ENCODE measurements around the gene RPS6KA2.
"Not testable (repeated sequence)": the region's sequence is repeated elsewhere in the genome, so short reads cannot be mapped to it uniquely, and the experiment has no call there.

RPS6KA2 gene

DNA sequence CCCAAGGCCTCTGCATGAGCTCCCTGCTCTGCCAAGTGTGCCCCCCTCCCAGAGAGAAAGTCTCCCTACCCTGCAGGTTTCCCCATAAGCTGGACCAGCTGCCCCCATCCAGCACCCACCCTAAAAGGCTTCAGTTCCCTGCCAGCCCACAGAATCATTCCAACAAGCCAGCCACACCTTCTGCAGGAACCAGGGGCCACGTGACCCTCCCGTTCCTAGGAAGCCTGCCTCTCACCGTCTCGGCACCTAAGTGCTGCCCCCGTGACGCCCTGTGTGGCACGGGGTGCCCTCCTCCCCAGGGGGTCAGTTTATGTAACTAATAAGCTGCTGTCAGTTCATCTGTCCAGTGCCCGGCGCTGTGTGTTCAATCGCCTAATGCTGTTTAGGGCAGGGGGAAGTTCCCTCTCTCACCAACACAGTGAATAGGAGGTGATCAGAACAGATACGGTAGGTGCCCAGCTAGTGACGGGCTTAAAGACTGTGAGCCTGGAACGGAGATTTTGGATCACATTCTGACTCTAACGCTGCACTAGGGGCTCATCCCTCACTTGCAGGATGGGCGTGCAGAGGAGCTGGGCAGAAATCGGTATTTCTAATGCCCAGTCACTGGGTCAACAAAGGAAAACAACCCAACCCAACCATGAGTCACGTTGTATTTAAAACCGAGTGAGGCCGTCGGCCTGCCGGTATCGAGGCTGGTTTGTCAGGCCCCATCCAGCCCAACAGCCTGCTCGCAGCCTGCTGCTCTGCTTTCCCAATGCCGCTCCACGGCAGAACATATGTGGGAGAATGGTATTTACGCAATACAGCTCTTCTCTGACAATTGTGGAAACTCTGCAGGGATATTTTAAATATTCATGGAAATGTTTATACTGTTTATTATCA lies 96.6 kb downstream of the RPS6KA2 start:
- TF ChIP-seq, protein P1, sequence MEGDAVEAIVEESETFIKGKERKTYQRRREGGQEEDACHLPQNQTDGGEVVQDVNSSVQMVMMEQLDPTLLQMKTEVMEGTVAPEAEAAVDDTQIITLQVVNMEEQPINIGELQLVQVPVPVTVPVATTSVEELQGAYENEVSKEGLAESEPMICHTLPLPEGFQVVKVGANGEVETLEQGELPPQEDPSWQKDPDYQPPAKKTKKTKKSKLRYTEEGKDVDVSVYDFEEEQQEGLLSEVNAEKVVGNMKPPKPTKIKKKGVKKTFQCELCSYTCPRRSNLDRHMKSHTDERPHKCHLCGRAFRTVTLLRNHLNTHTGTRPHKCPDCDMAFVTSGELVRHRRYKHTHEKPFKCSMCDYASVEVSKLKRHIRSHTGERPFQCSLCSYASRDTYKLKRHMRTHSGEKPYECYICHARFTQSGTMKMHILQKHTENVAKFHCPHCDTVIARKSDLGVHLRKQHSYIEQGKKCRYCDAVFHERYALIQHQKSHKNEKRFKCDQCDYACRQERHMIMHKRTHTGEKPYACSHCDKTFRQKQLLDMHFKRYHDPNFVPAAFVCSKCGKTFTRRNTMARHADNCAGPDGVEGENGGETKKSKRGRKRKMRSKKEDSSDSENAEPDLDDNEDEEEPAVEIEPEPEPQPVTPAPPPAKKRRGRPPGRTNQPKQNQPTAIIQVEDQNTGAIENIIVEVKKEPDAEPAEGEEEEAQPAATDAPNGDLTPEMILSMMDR (IDR thresholded peaks at IDR 0.05; ENCODE audit: extremely low read depth, insufficient read depth, missing control alignments) = no peak
- in situ Hi-C loops (cut with MboI; ENCODE audit: low pct_unique_long_range_greater_than_20kb, low sequenced_read_pairs, unreplicated experiment) = no loop called here
- DNase-seq (ENCODE audit: low spot score) = no peak

DNA sequence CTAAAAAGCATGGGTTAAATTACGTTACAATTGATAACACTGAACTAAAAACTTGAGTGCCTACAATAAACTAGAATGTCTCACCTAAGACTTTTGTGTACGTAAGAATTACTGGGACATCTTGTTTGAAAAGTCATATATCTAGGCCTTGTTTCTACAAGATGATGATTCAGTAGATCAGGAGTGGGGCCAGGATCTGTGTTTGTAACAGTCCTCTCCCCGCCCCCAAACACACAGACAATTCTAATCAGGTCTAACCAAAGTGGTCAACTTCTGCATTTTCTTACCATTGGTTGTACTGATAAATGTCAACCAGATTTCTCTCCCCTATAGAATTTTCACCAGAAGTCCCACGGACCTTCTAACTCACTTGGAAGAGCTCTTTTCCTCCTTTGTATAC lies 97.5 kb downstream of the RPS6KA2 start:
- TF ChIP-seq, protein P1 (IDR thresholded peaks at IDR 0.05; ENCODE audit: extremely low read depth, insufficient read depth, missing control alignments) = no peak
- in situ Hi-C loops (cut with MboI; ENCODE audit: low pct_unique_long_range_greater_than_20kb, low sequenced_read_pairs, unreplicated experiment) = no loop called here
- no peak for DNase-seq (ENCODE audit: low spot score)

DNA sequence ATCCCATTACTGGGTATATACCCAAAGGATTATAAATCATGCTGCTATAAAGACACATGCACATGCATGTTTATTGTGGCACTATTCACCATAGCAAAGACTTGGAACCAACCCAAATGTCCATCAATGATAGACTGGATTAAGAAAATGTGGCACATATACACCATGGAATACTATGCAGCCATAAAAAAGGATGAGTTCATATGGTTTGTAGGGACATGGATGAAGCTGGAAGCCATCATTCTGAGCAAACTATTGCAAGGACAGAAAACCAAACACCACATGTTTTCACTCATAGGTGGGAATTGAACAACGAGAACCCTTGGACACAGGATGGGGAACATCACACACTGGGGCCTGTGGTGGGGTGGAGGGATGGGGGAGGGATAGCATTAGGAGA lies 98.0 kb downstream of the RPS6KA2 start:
- in situ Hi-C loops (cut with MboI; ENCODE audit: low pct_unique_long_range_greater_than_20kb, low sequenced_read_pairs, unreplicated experiment); DNase-seq (ENCODE audit: low spot score): not testable (repeated sequence)

DNA sequence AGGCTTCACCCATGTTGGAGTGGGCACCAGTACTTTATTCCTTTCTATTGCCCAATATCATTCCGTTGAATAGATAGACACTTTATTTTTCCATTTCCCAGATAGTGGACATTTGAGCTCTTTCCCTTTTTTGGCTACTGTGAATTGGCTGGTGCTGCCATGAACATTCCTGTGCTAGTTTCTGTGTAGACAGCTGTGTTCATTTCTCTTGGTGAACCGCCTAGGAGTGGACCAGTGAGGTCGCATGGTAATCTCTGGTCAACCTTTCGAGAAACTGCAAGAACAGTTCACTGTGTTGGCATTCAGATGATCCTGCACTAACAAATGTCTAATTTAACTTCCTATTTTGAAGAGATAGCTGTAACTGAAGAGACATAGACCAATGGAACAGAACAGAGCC lies 99.2 kb downstream of the RPS6KA2 start:
- no peak for DNase-seq (ENCODE audit: low spot score)
- in situ Hi-C loops (cut with MboI; ENCODE audit: low pct_unique_long_range_greater_than_20kb, low sequenced_read_pairs, unreplicated experiment) = no loop called here
- TF ChIP-seq, protein P1 (IDR thresholded peaks at IDR 0.05; ENCODE audit: extremely low read depth, insufficient read depth, missing control alignments) = no peak

DNA sequence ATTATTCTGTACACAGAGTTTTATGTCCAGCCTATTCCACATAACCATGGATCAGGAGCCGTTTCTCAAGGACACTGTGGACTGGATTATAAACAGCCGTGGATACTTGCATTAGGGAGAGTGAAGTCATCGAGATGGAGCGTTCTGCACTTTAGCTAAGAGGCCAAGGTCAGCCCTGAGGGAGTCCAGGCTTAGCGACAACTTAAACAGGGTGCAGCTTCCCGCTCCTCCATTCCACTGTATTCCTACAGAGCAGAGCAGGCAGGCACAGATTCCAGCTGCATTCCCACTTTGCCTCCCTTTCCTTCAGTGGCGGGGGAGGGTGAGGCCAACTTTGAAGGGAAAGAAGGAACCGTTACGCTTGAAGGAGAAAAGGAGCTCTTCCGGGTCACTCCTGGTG lies 100.1 kb downstream of the RPS6KA2 start:
- in situ Hi-C loops (cut with MboI; ENCODE audit: low pct_unique_long_range_greater_than_20kb, low sequenced_read_pairs, unreplicated experiment) = no loop called here
- TF ChIP-seq, protein P1 (IDR thresholded peaks at IDR 0.05; ENCODE audit: extremely low read depth, insufficient read depth, missing control alignments) = no peak
- DNase-seq (ENCODE audit: low spot score) = no peak

DNA sequence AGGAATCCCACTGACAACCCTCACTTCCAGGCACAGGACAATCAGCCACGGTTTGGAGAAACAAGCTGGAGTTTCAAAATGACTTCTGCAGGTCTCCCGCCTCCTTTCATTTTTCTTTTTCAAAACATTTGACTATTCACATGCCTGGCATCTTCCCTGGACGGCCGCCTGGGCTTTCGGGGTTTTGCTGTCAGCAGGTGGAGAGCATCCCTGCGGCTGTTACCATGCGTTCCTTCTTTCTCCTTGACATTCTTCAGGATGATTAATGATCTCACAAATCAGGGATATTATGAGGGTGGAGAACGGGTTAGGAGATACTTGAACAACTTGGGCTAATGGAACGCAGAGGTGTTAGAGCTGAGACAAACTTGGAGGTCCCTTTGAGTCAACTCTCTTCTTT lies 101.5 kb downstream of the RPS6KA2 start:
- in situ Hi-C loops (cut with MboI; ENCODE audit: low pct_unique_long_range_greater_than_20kb, low sequenced_read_pairs, unreplicated experiment) = no loop called here
- TF ChIP-seq, protein P1 (IDR thresholded peaks at IDR 0.05; ENCODE audit: extremely low read depth, insufficient read depth, missing control alignments) = no peak
- no peak for DNase-seq (ENCODE audit: low spot score)

DNA sequence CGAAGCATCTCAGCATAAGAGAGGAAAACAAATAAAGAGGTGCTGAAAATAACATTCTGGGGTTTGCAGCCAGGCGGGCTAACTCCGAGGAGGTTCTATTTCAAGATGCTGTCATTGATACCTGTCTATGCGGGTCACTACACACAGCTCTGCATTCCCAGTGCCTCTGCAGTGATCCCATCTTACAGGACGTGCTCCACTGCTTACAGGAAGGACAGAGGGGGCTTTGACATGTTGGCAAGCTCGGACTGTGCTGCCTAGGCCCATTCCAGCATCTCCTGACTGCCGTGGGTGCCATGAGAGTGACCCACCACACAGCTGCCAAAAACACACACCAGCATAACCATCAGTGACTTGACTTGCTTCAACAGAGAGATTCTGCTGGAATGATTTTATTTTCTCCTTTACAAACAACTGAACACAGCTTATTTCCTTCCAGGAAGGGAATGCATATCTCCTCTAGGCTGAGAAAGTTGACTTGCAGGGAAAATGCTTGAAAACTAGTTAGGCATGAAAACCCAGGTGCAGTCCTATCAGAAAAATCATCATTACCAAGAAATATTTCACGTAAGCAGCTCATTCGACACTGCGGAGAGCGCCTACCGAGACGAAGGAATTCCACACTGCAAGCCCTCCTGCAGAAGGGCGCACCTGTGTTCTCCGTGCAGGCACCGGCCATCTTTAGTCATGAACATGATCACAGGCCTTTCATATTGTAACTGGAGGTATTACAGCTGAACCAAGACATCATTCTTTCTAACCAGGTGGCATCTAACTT lies 103.1 kb downstream of the RPS6KA2 start:
- in situ Hi-C loops (cut with MboI; ENCODE audit: low pct_unique_long_range_greater_than_20kb, low sequenced_read_pairs, unreplicated experiment) = no loop called here

More for the DNA sequence above, 103.1 kb downstream of the RPS6KA2 start:
- TF ChIP-seq, protein P1 (IDR thresholded peaks at IDR 0.05; ENCODE audit: extremely low read depth, insufficient read depth, missing control alignments) = no peak
- DNase-seq (ENCODE audit: low spot score) = no peak

Data from GM13977 (cell line).